Astrocyte (in vitro differentiated cells and primary cell): Measurements from ENCODE around the gene GNAQ.
A peak's percentile ranks its signal among the peaks of the same experiment; 100 is the strongest.

ENCODE experiments used
- EZH2 ChIP-seq: IDR thresholded peaks from 2 replicates; pipeline ENCODE4 v1.6.1; 2012; ENCODE audit warnings: mild to moderate bottlenecking, low read length, inconsistent platforms; ENCODE audit not compliant: insufficient read depth
- TF ChIP-seq, protein P1 (sequence below): IDR thresholded peaks from 2 replicates; pipeline ENCODE4 v1.5.1; 2011; ENCODE audit warnings: low read depth, mild to moderate bottlenecking, inconsistent platforms, low read length, moderate library complexity; ENCODE audit not compliant: insufficient read depth

DNA sequence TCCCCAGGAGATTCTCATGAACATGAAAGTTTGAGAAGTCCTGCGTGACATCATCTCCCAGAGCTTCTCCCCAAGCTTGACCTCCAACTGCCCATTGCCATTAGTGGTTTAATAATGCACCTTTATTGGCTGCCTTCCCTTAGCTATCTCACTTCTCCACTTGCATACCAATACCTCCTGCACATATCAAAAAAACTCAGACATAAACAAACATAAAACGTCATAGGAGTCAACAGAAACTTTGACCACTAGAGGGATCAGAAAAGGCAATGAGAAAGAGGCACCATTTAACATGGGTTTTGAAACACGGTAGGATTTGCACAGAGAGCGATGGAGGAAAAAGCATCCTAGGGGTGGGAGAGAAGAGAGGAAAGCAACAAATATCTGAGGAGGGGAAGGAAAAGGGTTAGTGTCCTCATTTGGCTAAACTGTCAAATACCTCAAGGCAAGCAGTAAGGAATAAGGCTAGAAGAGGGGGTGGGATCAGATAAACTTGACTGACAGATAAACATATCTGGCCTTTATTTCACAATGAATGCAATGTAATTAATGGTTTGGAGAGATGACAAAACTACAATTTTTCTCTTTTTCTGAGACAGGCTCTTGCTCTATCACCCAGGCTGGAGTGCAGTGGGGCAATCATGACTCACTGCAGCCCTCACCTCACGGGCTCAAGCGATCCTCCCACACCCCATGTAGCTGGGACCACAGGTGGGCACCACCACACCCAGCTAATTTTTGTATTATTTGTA is 27.0 kb downstream of the GNAQ start:
- TF ChIP-seq, protein P1, sequence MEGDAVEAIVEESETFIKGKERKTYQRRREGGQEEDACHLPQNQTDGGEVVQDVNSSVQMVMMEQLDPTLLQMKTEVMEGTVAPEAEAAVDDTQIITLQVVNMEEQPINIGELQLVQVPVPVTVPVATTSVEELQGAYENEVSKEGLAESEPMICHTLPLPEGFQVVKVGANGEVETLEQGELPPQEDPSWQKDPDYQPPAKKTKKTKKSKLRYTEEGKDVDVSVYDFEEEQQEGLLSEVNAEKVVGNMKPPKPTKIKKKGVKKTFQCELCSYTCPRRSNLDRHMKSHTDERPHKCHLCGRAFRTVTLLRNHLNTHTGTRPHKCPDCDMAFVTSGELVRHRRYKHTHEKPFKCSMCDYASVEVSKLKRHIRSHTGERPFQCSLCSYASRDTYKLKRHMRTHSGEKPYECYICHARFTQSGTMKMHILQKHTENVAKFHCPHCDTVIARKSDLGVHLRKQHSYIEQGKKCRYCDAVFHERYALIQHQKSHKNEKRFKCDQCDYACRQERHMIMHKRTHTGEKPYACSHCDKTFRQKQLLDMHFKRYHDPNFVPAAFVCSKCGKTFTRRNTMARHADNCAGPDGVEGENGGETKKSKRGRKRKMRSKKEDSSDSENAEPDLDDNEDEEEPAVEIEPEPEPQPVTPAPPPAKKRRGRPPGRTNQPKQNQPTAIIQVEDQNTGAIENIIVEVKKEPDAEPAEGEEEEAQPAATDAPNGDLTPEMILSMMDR = peak; percentile 41
- TF ChIP-seq EZH2 = no peak
